Gastrocnemius medialis (tissue), 4 donors: ENCODE results near the gene NAA25. TPM values are rescaled to one million over a fixed set of nuclear protein-coding genes. Genes with fewer than 3 reads are reported as not detected.

ENCODE experiments used
- ATAC-seq, 2 donors: fragments of 150-250 bp; one replicate each; pipeline ENCODE4 v1.9.1; 2016
- DNase-seq, 2 donors: peaks; one replicate each; pipeline ENCODE4 v3.0.0-alpha.2; 2019
- H3K27ac ChIP-seq, 4 donors: fragments of 200-600 bp; sonication (generic); 1 replicate in 1 of 4; 2 replicates in 3 of 4; pipeline ENCODE4 v1.5.1; 2016 to 2018; ENCODE audit warnings: mild to moderate bottlenecking in 2 of 4, moderate library complexity in 1 of 4
- H3K27me3 ChIP-seq, 3 donors: fragments of 200-600 bp; sonication (generic) in 2 of 3; 1 replicate in 1 of 3; 2 replicates in 2 of 3; pipeline versions ENCODE4 v1.5.1 to v1.6.0; 2016 to 2019; ENCODE audit warnings: mild to moderate bottlenecking in 1 of 3, moderate library complexity in 1 of 3
- H3K36me3 ChIP-seq, 2 donors: fragments of 200-600 bp; sonication (generic) in 1 of 2; one replicate each; pipeline ENCODE4 v1.5.1; 2017 to 2018
- H3K4me1 ChIP-seq, 2 donors: fragments of 200-600 bp; sonication (generic) in 1 of 2; one replicate each; pipeline ENCODE4 v1.5.1; 2016 to 2017; ENCODE audit warnings: mild to moderate bottlenecking in 2 of 2
- H3K4me3 ChIP-seq, 4 donors: fragments of 200-600 bp; sonication (generic) in 3 of 4; 1 replicate in 1 of 4; 2 replicates in 3 of 4; pipeline ENCODE4 v1.5.1; 2016 to 2019; ENCODE audit warnings: mild to moderate bottlenecking in 2 of 4
- H3K9me3 ChIP-seq, 3 donors: fragments of 200-600 bp; sonication (generic) in 2 of 3; 1 replicate in 1 of 3; 2 replicates in 2 of 3; pipeline ENCODE4 v1.5.1; 2016 to 2019
- CTCF ChIP-seq, 5 experiments: fragments of 450-650 bp in 3 of 5; fragments of 200-600 bp in 2 of 5; sonication (generic) in 2 of 5; IDR thresholded peaks in 4 of 5; conservative IDR thresholded peaks in 1 of 5; 1 replicate in 4 of 5; 2 replicates in 1 of 5; pipeline ENCODE4 v1.5.1; 2016 to 2019; ENCODE audit warnings: antibody characterized with exemption in 5 of 5, mild to moderate bottlenecking in 3 of 5, moderate library complexity in 3 of 5
- POLR2A ChIP-seq, 2 donors: fragments of 450-650 bp; IDR thresholded peaks; one replicate each; pipeline ENCODE4 v1.6.1; 2017; ENCODE audit warnings: antibody characterized with exemption in 2 of 2, mild to moderate bottlenecking in 2 of 2, moderate library complexity in 2 of 2
- in situ Hi-C, 4 donors: fragments of 200-750 bp; cut with MboI; loops; one replicate each; pipeline versions ENCODE4 v1.15.0 to v1.8.0; 2017; ENCODE audit warnings: low sequenced_read_pairs in 4 of 4
- intact Hi-C: fragments of 100-400 bp; cut with DNase I; formaldehyde crosslinking; loops from one replicate; pipeline ENCODE4 v1.15.1; 2023; ENCODE audit warnings: low total_unique reads
- total RNA-seq, 4 donors: library from RNA; depleted of rRNA; stranded (reverse); fragments of >200 nt; gene quantifications; one replicate each; pipeline versions ENCODE4 v1.1.0 to v1.2.3, GENCODE V29; 2016

The NAA25 gene
- total RNA-seq, 4 donors from 2014 or later, result 17.2 to 44.6 (median 25.5) TPM

GRCh38 chr12:112126000-112126438 lies 17.4 kb upstream of the NAA25 start:
- DNase-seq (no peak), ATAC-seq (no peak)
- Histone ChIP-seq H3K36me3 (no peaks in the 10 kb centered on the region), H3K4me3 (peak overlapping the region; percentile 80 to 96 (median 92)), H3K27me3 (no peaks in the 10 kb centered on the region), H3K9me3 (no peaks in the 10 kb centered on the region), H3K27ac (peak overlapping the region; percentile 86 to 97 (median 88)), H3K4me1 (peaks cover 19 to 39% of the 10 kb centered on the region in 2 donors)
- in situ Hi-C loops (no loop called here), intact Hi-C loops (loop anchor here (2.0 to 10.0 kb wide), 2 partner anchors 17 to 259 kb away; partner anchors contain the start of genes HECTD4 and NAA25)
- TF ChIP-seq POLR2A (IDR thresholded peaks at IDR 0.05) (no peak), CTCF (IDR thresholded peaks at IDR 0.05 in 4 of 5, conservative IDR thresholded peaks at IDR 0.05 in 1 of 5) (no peak)

GRCh38 chr12:112125250-112125999 lies 16.8 kb upstream of the NAA25 start, which contains the start of gene TRAFD1:
Gene TRAFD1, plus strand, starts transcription at chr12:112125560. Its CDS starts 4,963 bp downstream, at chr12:112130523.
- ATAC-seq (peak; percentile 96 to 98), DNase-seq (peak; percentile 96 to 97)
- in situ Hi-C loops, result no loop called here
- Histone ChIP-seq H3K27ac (peak within 1 kb of the TSS; percentile 86 to 97 (median 88)), H3K27me3 (no peaks in the 10 kb centered on the region), H3K36me3 (no peaks in the 10 kb centered on the region), H3K9me3 (no peaks in the 10 kb centered on the region), H3K4me1 (peaks cover 19 to 33% of the 10 kb centered on the region in 2 donors), H3K4me3 (peak within 1 kb of the TSS; percentile 80 to 96 (median 92))
- intact Hi-C loops, result loop anchor here (2.0 to 10.0 kb wide), 2 partner anchors 17 to 259 kb away; partner anchors contain the start of genes HECTD4 and NAA25
- no peak for TF ChIP-seq CTCF (IDR thresholded peaks at IDR 0.05 in 4 of 5, conservative IDR thresholded peaks at IDR 0.05 in 1 of 5)
- TF ChIP-seq POLR2A (IDR thresholded peaks at IDR 0.05), result peak; percentile 92 to 95

- in situ Hi-C loops, result loop anchor here in 1 of 4 donors (25.0 kb wide), 1 partner anchor 287 kb away; the partner anchor contains the start of genes PTPN11 and RPL6
- H3K36me3 ChIP-seq, result no peaks in the 10 kb centered on the region
- H3K27ac ChIP-seq, result peak overlapping the region; percentile 48 to 97 (median 61)
- peak overlapping the region in 3 of 4 donors; percentile 80 to 93 (median 90) for H3K4me3 ChIP-seq
- H3K27me3 ChIP-seq, result no peaks in the 10 kb centered on the region
- peaks cover 18 to 30% of the 10 kb centered on the region in 2 donors for H3K4me1 ChIP-seq
- DNase-seq (no peak), ATAC-seq (no peak)
- intact Hi-C loops, result loop anchor here (2.0 to 10.0 kb wide), 2 partner anchors 16 to 260 kb away; partner anchors contain the start of genes HECTD4 and NAA25
- TF ChIP-seq POLR2A (IDR thresholded peaks at IDR 0.05) (no peak), CTCF (IDR thresholded peaks at IDR 0.05 in 4 of 5, conservative IDR thresholded peaks at IDR 0.05 in 1 of 5) (no peak)
- H3K9me3 ChIP-seq, result no peaks in the 10 kb centered on the region
Observed at GRCh38 chr12:112124918-112125249, 16.3 kb upstream of the NAA25 start.

GRCh38 chr12:112122823-112123690 lies 14.5 kb upstream of the NAA25 start:
- H3K9me3 ChIP-seq, result no peaks in the 10 kb centered on the region
- no peak for ATAC-seq
- H3K27ac ChIP-seq, result peak overlapping the region; percentile 49 to 78 (median 66)
- peaks cover 15 to 22% of the 10 kb centered on the region in 2 donors for H3K4me1 ChIP-seq
- no peak for TF ChIP-seq POLR2A (IDR thresholded peaks at IDR 0.05)
- TF ChIP-seq CTCF (IDR thresholded peaks at IDR 0.05 in 4 of 5, conservative IDR thresholded peaks at IDR 0.05 in 1 of 5), result no peak
- intact Hi-C loops, result loop anchor here (10.0 kb wide), 1 partner anchor 262 kb away; the partner anchor contains the start of gene HECTD4
- H3K27me3 ChIP-seq, result no peaks in the 10 kb centered on the region
- H3K36me3 ChIP-seq, result no peaks in the 10 kb centered on the region
- H3K4me3 ChIP-seq, result no peak overlapping the region
- DNase-seq, result no peak
- in situ Hi-C loops, result loop anchor here in 1 of 4 donors (25.0 kb wide), 1 partner anchor 289 kb away; the partner anchor contains the start of genes PTPN11 and RPL6
